T-cell (primary cell): ENCODE results near the gene AP3D1. TPM values are rescaled to one million over a fixed set of nuclear protein-coding genes. Genes with fewer than 3 reads are reported as not detected.
A peak's percentile ranks its signal among the peaks of the same experiment; 100 is the strongest.

Experiments used
- ATAC-seq, 4 experiments: fragments of 200-7000 bp in 3 of 4; fragments of 150-1000 bp in 1 of 4; cut with Tn5 transposase; replicated peaks in 1 of 4; 1 replicate in 3 of 4; 2 replicates in 1 of 4; pipeline ENCODE4 v1.10.0; 2021; ENCODE audit warnings: moderate library complexity in 3 of 4, mild to moderate bottlenecking in 2 of 4, moderate number of reproducible peaks in 1 of 4
- CTCF ChIA-PET, 2 donors: fragments of 300-600 bp; sonication (Branson Sonifier 250); formaldehyde crosslinking; loops; one replicate each; lab custom pipeline; 2022; ENCODE audit warnings: antibody characterized with exemption in 2 of 2; lab: Charles Lee
- POLR2A ChIA-PET, 2 donors: fragments of 300-600 bp; sonication (Branson Sonifier 250); formaldehyde crosslinking; loops; one replicate each; lab custom pipeline; 2022; ENCODE audit warnings: antibody characterized with exemption in 2 of 2; lab: Charles Lee
- DNase-seq, 35 experiments: peaks; one replicate each; pipeline versions ENCODE4 v3.0.0 to v3.0.0-alpha.2; 2013 to 2023
- H3K27ac ChIP-seq: one replicate; pipeline ENCODE4 v1.5.1; 2013; ENCODE audit warnings: low read length
- H3K27me3 ChIP-seq, 2 experiments: replicated peaks in 1 of 2; 1 replicate in 1 of 2; 2 replicates in 1 of 2; pipeline versions ENCODE4 v1.6.1 to v1.7.0; 2013; ENCODE audit warnings: low read length in 1 of 2, mixed read lengths in 1 of 2; ENCODE audit not compliant: control insufficient read depth in 2 of 2, insufficient read depth in 2 of 2; ENCODE audit errors: extremely low read depth in 1 of 2
- H3K36me3 ChIP-seq, 2 donors: 1 replicate in 1 of 2; 2 replicates in 1 of 2; pipeline versions ENCODE4 v1.6.1 to v1.7.0; 2013; ENCODE audit warnings: low read length in 1 of 2; ENCODE audit not compliant: control insufficient read depth in 2 of 2, insufficient read depth in 1 of 2; ENCODE audit errors: extremely low read depth in 1 of 2
- H3K4me1 ChIP-seq, 2 experiments: 1 replicate in 1 of 2; 2 replicates in 1 of 2; pipeline versions ENCODE4 v1.6.1 to v1.7.0; 2013; ENCODE audit warnings: low read length in 2 of 2, mixed read lengths in 1 of 2; ENCODE audit not compliant: insufficient read depth in 2 of 2, control insufficient read depth in 1 of 2; ENCODE audit errors: extremely low read depth in 1 of 2
- H3K4me3 ChIP-seq, 2 donors: 1 replicate in 1 of 2; 2 replicates in 1 of 2; pipeline versions ENCODE4 v1.5.1 to v1.7.0; 2013; ENCODE audit warnings: mild to moderate bottlenecking in 2 of 2, low read length in 1 of 2, moderate library complexity in 1 of 2; ENCODE audit not compliant: control insufficient read depth in 1 of 2; ENCODE audit errors: extremely low read depth in 1 of 2
- H3K9me3 ChIP-seq: 2 replicates; pipeline ENCODE4 v1.7.0; 2013
- H3K27ac Mint-ChIP-seq, 2 donors: one replicate each; pipeline ENCODE4 v1.8.0; 2020 to 2021; ENCODE audit warnings: mild to moderate bottlenecking in 2 of 2, mixed read lengths in 2 of 2
- H3K27me3 Mint-ChIP-seq, 2 donors: one replicate each; pipeline ENCODE4 v1.8.0; 2021 to 2022; ENCODE audit warnings: mixed read lengths in 2 of 2
- H3K36me3 Mint-ChIP-seq: one replicate; pipeline ENCODE4 v1.8.0; 2021; ENCODE audit warnings: mixed read lengths
- H3K4me1 Mint-ChIP-seq, 3 donors: one replicate each; pipeline ENCODE4 v1.8.0; 2020 to 2022; ENCODE audit warnings: mixed read lengths in 3 of 3, mild to moderate bottlenecking in 1 of 3
- H3K4me3 Mint-ChIP-seq, 3 donors: one replicate each; pipeline ENCODE4 v1.8.0; 2020 to 2022; ENCODE audit warnings: mild to moderate bottlenecking in 3 of 3, mixed read lengths in 3 of 3, moderate library complexity in 3 of 3
- H3K9me3 Mint-ChIP-seq, 3 donors: one replicate each; pipeline ENCODE4 v1.8.0; 2020 to 2022; ENCODE audit warnings: mixed read lengths in 3 of 3
- WGBS: methylation state at CpG from one replicate; pipeline ENCODE4 v1.1.5; 2013; ENCODE audit warnings: missing lambda C conversion rate; ENCODE audit not compliant: insufficient coverage; 5-methylcytosine and 5-hydroxymethylcytosine counted together
- total RNA-seq, 35 experiments: library from RNA in 6 of 35; stranded (reverse) in 6 of 35; fragments of 120-200 nt in 1 of 35; gene quantifications; one replicate each; pipeline versions ENCODE4 v1.2.1 to v1.2.4 and lab custom pipeline; 2013 to 2026

The AP3D1 gene
- total RNA-seq, 5 donors from 2014 or later (not counting 1 experiment from before 2014, with no cell fraction given) = 78.6 to 91.5 (median 86.7) TPM

DNA sequence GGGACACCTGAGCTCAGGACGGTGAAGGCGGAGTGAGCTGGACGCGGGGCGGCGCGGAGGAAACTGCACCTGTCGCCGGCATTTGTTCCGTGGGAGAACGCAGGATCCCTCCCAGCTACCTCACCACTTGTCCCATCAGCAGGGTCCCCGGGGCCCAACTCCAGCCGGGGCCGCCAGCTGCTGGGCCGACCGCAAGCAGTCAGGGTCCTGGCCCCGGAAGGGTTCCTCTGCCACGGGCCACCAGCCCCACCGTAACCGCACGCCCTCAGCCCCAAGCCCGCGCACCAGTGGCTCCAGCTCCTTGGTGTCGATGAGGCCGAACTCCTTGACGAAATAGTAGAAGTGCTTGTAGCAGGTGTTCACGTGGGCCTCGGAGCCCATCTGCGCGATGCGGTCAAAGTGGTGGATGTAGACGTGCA lies 74.8 kb downstream of the AP3D1 start:
- ATAC-seq = no peak
- H3K27ac Mint-ChIP-seq = no peak overlapping the region
- H3K27me3 Mint-ChIP-seq = no peaks in the 10 kb centered on the region
- Histone ChIP-seq H3K9me3 (no peaks in the 10 kb centered on the region), H3K36me3 (peaks cover 29 to 90% of the 10 kb centered on the region in 2 donors), H3K4me1 (peaks cover 5 to 75% of the 10 kb centered on the region in 2 experiments), H3K27ac (no peak overlapping the region), H3K4me3 (no peak overlapping the region), H3K27me3 (no peaks in the 10 kb centered on the region)
- H3K4me3 Mint-ChIP-seq = no peak overlapping the region
- no peaks in the 10 kb centered on the region for H3K9me3 Mint-ChIP-seq
- WGBS = 97% methylated on average over 32 of the region's 32 CpGs
- no peak for DNase-seq
- peaks cover 26% of the 10 kb centered on the region for H3K36me3 Mint-ChIP-seq
- POLR2A ChIA-PET = no interaction called here
- peaks cover 41 to 47% (median 47%) of the 10 kb centered on the region in 3 donors for H3K4me1 Mint-ChIP-seq
- CTCF ChIA-PET = interaction anchor here in 1 of 2 donors (0.6 kb wide), 1 partner anchor 34 kb away, joined by 3 read pairs; no protein-coding TSS in a partner anchor

DNA sequence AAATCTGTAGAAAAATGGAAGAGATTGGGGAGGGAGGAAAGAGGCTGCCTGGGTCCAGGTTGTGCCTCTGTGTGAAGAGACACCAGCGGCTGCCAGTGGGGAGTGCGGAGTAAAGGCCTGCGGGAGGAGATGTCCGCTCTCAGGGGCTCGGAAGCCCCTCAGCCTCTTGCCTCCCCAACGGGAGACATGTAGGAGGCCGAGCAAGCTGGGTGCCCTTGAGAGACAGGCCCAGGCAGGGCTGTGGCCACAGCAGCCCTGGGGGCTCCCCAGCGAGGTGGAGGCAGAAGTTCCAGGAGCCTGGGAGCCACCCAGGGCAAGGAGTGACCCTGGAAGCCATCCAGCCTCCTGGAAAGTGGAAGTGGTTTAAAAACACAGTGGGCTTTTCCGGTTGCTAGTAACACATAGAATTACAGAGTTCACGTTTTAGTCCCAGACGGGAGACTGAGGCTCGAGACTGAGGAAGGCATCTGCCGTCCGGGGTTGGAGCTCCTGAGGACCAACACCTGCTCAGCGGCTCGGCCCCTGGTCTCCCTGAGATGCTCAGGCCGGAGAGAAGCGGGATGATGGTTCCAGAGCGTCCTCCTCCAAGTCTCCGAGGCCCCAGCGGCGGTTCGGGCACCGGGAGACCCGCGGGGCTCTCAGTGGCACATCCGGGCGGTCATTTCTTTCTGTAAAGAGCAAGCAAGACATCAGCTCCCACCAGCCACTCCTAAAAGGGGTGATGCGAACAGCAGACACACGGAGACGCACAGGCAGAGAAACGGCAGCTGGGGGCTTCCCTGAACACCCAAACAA lies 78.4 kb downstream of the AP3D1 start:
- CTCF ChIA-PET = interaction anchor here in 1 of 2 donors (0.7 kb wide), 1 partner anchor 14 kb away, joined by 3 read pairs; no protein-coding TSS in a partner anchor
- no peaks in the 10 kb centered on the region for H3K27me3 Mint-ChIP-seq
- no peaks in the 10 kb centered on the region for H3K9me3 Mint-ChIP-seq
- no peak overlapping the region for H3K4me3 Mint-ChIP-seq
- no peak for ATAC-seq
- peaks cover 0 to 55% of the 10 kb centered on the region in 2 experiments for H3K4me1 ChIP-seq
- H3K27ac ChIP-seq = no peak overlapping the region
- H3K36me3 Mint-ChIP-seq = peaks cover 23% of the 10 kb centered on the region
- peak overlapping the region; percentile 76 to 79 for H3K27ac Mint-ChIP-seq
- 96% methylated on average over 25 of the region's 32 CpGs for WGBS
- no peaks in the 10 kb centered on the region for H3K27me3 ChIP-seq
- POLR2A ChIA-PET = no interaction called here
- peaks cover 26 to 43% (median 36%) of the 10 kb centered on the region in 3 donors for H3K4me1 Mint-ChIP-seq
- H3K4me3 ChIP-seq = no peak overlapping the region
- no peaks in the 10 kb centered on the region for H3K9me3 ChIP-seq
- no peak for DNase-seq
- H3K36me3 ChIP-seq = peaks cover 29 to 66% of the 10 kb centered on the region in 2 donors

DNA sequence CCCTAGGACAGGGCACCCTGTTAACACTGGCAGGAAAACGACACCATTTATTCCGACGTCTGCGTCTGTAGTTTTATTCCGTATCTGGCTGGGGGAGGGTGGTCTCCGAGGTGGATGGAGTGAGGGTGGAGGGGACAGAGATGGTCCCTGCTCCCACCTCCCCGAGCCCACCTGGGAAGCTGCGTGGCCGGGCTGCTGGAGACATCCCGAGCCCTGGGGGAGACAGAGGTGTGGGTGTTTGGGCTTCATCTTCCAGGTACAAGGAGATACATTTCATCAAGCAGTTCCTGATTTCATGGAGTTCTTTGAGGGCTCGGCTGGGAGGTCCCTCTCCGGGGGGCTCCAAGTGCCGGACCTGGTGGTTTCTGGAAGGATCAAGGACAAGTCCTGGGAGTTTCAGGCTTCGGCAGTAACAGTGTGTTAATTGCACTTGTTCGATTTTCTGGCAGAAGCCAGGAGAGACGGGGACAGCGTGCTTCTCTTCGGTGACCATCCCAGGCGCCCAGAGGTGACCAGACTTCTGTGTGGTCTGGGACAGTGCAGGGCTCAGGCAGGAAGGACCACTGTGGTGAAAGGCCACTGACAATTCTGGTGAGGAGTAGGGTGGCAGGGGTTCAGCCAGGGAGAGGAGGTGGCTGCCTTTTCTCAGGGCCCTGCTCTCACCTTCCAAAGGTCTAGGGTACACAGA lies 80.2 kb downstream of the AP3D1 start:
- Histone ChIP-seq H3K27me3 (no peaks in the 10 kb centered on the region), H3K27ac (no peak overlapping the region), H3K36me3 (peaks cover 13 to 49% of the 10 kb centered on the region in 2 donors), H3K4me1 (peaks cover 0 to 40% of the 10 kb centered on the region in 2 experiments), H3K4me3 (no peak overlapping the region), H3K9me3 (no peaks in the 10 kb centered on the region)
- ChIA-PET POLR2A (interaction anchor here (0.6 to 1.0 kb wide), 5 partner anchors 13 to 217 kb away, joined by 3 to 12 read pairs (median 4); no protein-coding TSS in a partner anchor), CTCF (interaction anchor here in 1 of 2 donors (1.1 kb wide), 1 partner anchor 12 kb away, joined by 4 read pairs; no protein-coding TSS in a partner anchor)
- Mint-ChIP-seq H3K27me3 (no peaks in the 10 kb centered on the region), H3K4me1 (peaks cover 23 to 43% (median 33%) of the 10 kb centered on the region in 3 donors), H3K4me3 (no peak overlapping the region), H3K36me3 (peaks cover 23% of the 10 kb centered on the region), H3K9me3 (no peaks in the 10 kb centered on the region), H3K27ac (peak overlapping the region; percentile 82 to 86)
- WGBS = 93% methylated on average over 10 of the region's 19 CpGs
- ATAC-seq = peak in 1 of 4 experiments; percentile 3
- DNase-seq = no peak

DNA sequence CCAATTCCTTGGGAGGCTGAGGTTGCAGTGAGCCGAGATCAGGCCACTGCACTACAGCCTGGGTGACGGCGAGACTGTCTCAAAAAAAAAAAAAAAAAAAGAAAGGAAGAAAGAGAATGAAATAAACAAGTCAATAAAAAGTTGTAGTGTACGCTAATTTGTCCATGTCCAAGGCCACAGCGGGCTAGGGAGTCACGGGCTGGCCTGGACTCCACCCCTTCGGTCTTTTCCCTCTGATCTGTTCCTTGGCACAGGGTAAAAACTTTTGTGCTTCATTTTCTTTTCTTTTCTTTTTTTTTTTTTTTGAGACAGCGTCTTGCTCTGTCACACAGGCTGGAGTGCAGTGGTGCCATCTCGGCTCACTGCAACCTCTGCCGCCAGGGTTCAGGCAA lies 80.9 kb downstream of the AP3D1 start:
- CTCF ChIA-PET = interaction anchor here in 1 of 2 donors (1.1 kb wide), 1 partner anchor 13 kb away, joined by 4 read pairs; no protein-coding TSS in a partner anchor
- Histone ChIP-seq H3K36me3 (peaks cover 13 to 42% of the 10 kb centered on the region in 2 donors), H3K4me3 (no peak overlapping the region), H3K9me3 (no peaks in the 10 kb centered on the region), H3K27me3 (no peaks in the 10 kb centered on the region), H3K27ac (no peak overlapping the region), H3K4me1 (peaks cover 0 to 37% of the 10 kb centered on the region in 2 experiments)
- POLR2A ChIA-PET = interaction anchor here (0.6 to 1.0 kb wide), 5 partner anchors 13 to 216 kb away, joined by 3 to 12 read pairs (median 4); no protein-coding TSS in a partner anchor
- no peak overlapping the region for H3K4me3 Mint-ChIP-seq
- no peaks in the 10 kb centered on the region for H3K9me3 Mint-ChIP-seq
- no CpG with 5 or more reads among the region's 10 CpGs for WGBS
- H3K4me1 Mint-ChIP-seq = peaks cover 23 to 43% (median 33%) of the 10 kb centered on the region in 3 donors
- peak overlapping the region in 1 of 2 donors; percentile 28 for H3K27ac Mint-ChIP-seq
- H3K27me3 Mint-ChIP-seq = no peaks in the 10 kb centered on the region
- peaks cover 23% of the 10 kb centered on the region for H3K36me3 Mint-ChIP-seq
- DNase-seq = no peak
- peak in 1 of 4 experiments; percentile 4 for ATAC-seq

DNA sequence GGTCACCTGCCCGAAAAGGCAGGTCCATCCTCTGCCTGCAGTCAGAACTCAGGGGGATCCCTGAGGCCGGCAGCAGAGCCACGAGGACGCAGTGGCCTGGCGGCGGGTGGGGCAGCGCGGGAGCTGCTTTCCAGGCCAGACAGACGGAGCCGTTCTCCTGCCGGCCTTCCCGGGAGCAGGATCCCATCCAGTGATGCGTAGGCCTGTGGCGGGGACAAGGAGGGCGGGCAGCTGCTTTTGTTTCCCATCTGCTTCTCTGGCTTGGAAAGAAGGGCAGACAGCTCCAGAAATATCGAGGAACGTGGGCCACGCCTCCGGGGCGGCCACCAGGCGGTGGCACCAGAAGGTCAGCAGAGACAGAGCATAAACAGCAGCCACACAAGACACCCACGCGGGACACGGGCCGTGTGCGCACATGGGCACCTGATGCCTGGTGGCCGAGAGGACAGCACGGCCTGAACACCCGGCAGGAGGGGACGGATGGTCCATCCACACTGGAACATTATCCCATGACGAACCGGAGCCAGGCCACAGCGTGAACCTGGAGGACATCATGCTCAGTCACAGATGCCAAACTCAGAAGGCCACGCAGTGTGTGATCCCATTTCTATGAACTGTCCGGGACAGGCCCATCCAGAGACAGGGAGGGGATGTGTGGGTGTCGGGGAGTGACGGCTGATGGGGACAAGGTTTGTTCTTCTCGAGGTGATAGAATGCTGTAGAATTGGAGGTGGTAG lies 86.4 kb downstream of the AP3D1 start:
- Histone ChIP-seq H3K27ac (no peak overlapping the region), H3K9me3 (no peaks in the 10 kb centered on the region), H3K36me3 (no peaks in the 10 kb centered on the region), H3K27me3 (no peaks in the 10 kb centered on the region), H3K4me3 (no peak overlapping the region), H3K4me1 (peaks cover 16 to 36% of the 10 kb centered on the region in 2 experiments)
- CTCF ChIA-PET = no interaction called here
- Mint-ChIP-seq H3K9me3 (no peaks in the 10 kb centered on the region), H3K4me1 (peaks cover 31 to 36% (median 32%) of the 10 kb centered on the region in 3 donors), H3K36me3 (no peaks in the 10 kb centered on the region), H3K27ac (peak overlapping the region in 1 of 2 donors; percentile 23), H3K27me3 (no peaks in the 10 kb centered on the region), H3K4me3 (no peak overlapping the region)
- DNase-seq (no peak), ATAC-seq (no peak)
- POLR2A ChIA-PET = no interaction called here
- WGBS = 97% methylated on average over 37 of the region's 38 CpGs
